Hematopoietic multipotent progenitor cell treated with erythropoietin and hydrocortisone succinate and interleukin-3 and kit ligand, for 17 days (in vitro differentiated cells): ENCODE results near the gene KCNQ5.

ENCODE experiments used
- DNase-seq: peaks from one replicate; pipeline ENCODE4 v3.0.0-alpha.2; 2015; ENCODE audit warnings: low spot score

The KCNQ5 gene

GRCh38 chr6:73058736-73059135 is 436.9 kb downstream of the KCNQ5 start:
- no peak for DNase-seq

- no peak for DNase-seq
These were observed 440.3 kb downstream of the KCNQ5 start for GRCh38 chr6:73062130-73062529.

GRCh38 chr6:73062837-73063236 is 441.0 kb downstream of the KCNQ5 start:
- no peak for DNase-seq

- DNase-seq, result no peak
These were observed 442.4 kb downstream of the KCNQ5 start for GRCh38 chr6:73064266-73064665.

GRCh38 chr6:73073238-73073637 is 451.4 kb downstream of the KCNQ5 start:
- no peak for DNase-seq

- no peak for DNase-seq
These were observed 452.3 kb downstream of the KCNQ5 start for GRCh38 chr6:73074175-73074574.

- no peak for DNase-seq
These were observed 454.5 kb downstream of the KCNQ5 start for GRCh38 chr6:73076211-73076954.

- DNase-seq, result no peak
These were observed 456.5 kb downstream of the KCNQ5 start for GRCh38 chr6:73078333-73078862.

GRCh38 chr6:73078908-73079610 is 457.2 kb downstream of the KCNQ5 start:
- no peak for DNase-seq

GRCh38 chr6:73079611-73079955 is 457.7 kb downstream of the KCNQ5 start:
- DNase-seq, result no peak

- no peak for DNase-seq
These were observed 458.1 kb downstream of the KCNQ5 start for GRCh38 chr6:73079978-73080377.

- no peak for DNase-seq
These were observed 460.1 kb downstream of the KCNQ5 start for GRCh38 chr6:73081955-73082354.

GRCh38 chr6:73083886-73084285 is 462.0 kb downstream of the KCNQ5 start:
- DNase-seq, result no peak

GRCh38 chr6:73085443-73085871 is 463.6 kb downstream of the KCNQ5 start:
- no peak for DNase-seq

GRCh38 chr6:73086726-73087125 is 464.9 kb downstream of the KCNQ5 start:
- no peak for DNase-seq

- DNase-seq, result no peak
These were observed 466.4 kb downstream of the KCNQ5 start for GRCh38 chr6:73088138-73088813.

- no peak for DNase-seq
These were observed 483.1 kb downstream of the KCNQ5 start for GRCh38 chr6:73104921-73105320.

GRCh38 chr6:73107016-73107415 is 485.2 kb downstream of the KCNQ5 start:
- no peak for DNase-seq

GRCh38 chr6:73108949-73109348 is 487.1 kb downstream of the KCNQ5 start:
- DNase-seq, result no peak

- DNase-seq, result no peak
These were observed 487.8 kb downstream of the KCNQ5 start for GRCh38 chr6:73109659-73110058.

- DNase-seq, result no peak
These were observed 494.5 kb downstream of the KCNQ5 start for GRCh38 chr6:73116330-73116729.

- no peak for DNase-seq
These were observed 499.6 kb downstream of the KCNQ5 start for GRCh38 chr6:73121421-73121993.
